Mesenchymal stem cell (in vitro differentiated cells and primary cell): Measurements from ENCODE around the gene OR8B8. TPM values are rescaled to one million over a fixed set of nuclear protein-coding genes. Genes with fewer than 3 reads are reported as not detected.

Experiments
- DNase-seq: peaks from one replicate; pipeline ENCODE4 v3.0.0-alpha.2; 2013
- H2AFZ ChIP-seq: one replicate; pipeline ENCODE4 v1.6.1; 2013; ENCODE audit warnings: low read depth, mild to moderate bottlenecking, control low read depth, inconsistent platforms, low read length, moderate library complexity
- H2AK5ac ChIP-seq: 2 replicates; pipeline ENCODE4 v1.6.1; 2013; ENCODE audit warnings: low read length, moderate library complexity, mild to moderate bottlenecking, inconsistent platforms; ENCODE audit not compliant: severe bottlenecking
- H2BK120ac ChIP-seq: one replicate; pipeline ENCODE4 v1.6.1; 2013; ENCODE audit warnings: low read depth, mild to moderate bottlenecking, inconsistent platforms, low read length, moderate library complexity
- H2BK12ac ChIP-seq, 2 experiments: one replicate each; pipeline ENCODE4 v1.6.1; 2013; ENCODE audit warnings: inconsistent platforms in 2 of 2, low read length in 2 of 2, mild to moderate bottlenecking in 2 of 2, moderate library complexity in 2 of 2, control low read depth in 1 of 2
- H2BK15ac ChIP-seq: one replicate; pipeline ENCODE4 v1.6.1; 2013; ENCODE audit warnings: mild to moderate bottlenecking, low read depth, inconsistent platforms; ENCODE audit not compliant: poor library complexity, severe bottlenecking
- H2BK5ac ChIP-seq: 2 replicates; pipeline ENCODE4 v1.6.1; 2013; ENCODE audit warnings: low read depth, mild to moderate bottlenecking, low read length, control low read depth, inconsistent platforms; ENCODE audit not compliant: poor library complexity, severe bottlenecking
- H3K14ac ChIP-seq, 2 experiments: one replicate each; pipeline ENCODE4 v1.6.1; 2013; ENCODE audit warnings: inconsistent platforms in 2 of 2, low read length in 2 of 2, control low read depth in 1 of 2, mild to moderate bottlenecking in 1 of 2, moderate library complexity in 1 of 2
- H3K18ac ChIP-seq, 2 experiments: one replicate each; pipeline ENCODE4 v1.6.1; 2013; ENCODE audit warnings: inconsistent platforms in 2 of 2, low read length in 2 of 2, control low read depth in 1 of 2, low read depth in 1 of 2, mild to moderate bottlenecking in 1 of 2
- H3K23ac ChIP-seq, 2 experiments: one replicate each; pipeline ENCODE4 v1.6.1; 2013; ENCODE audit warnings: inconsistent platforms in 2 of 2, low read length in 2 of 2, mild to moderate bottlenecking in 2 of 2, moderate library complexity in 2 of 2, control low read depth in 1 of 2
- H3K27ac ChIP-seq: 2 replicates; pipeline ENCODE4 v1.5.1; 2013; ENCODE audit warnings: mild to moderate bottlenecking, moderate library complexity, low read length, control low read depth, inconsistent platforms; ENCODE audit not compliant: poor library complexity, severe bottlenecking
- H3K27me3 ChIP-seq, 2 experiments: 2 replicates each; pipeline versions ENCODE4 v1.6.1 to v1.7.0; 2013; ENCODE audit warnings: low read length in 2 of 2, mild to moderate bottlenecking in 2 of 2, moderate library complexity in 2 of 2, control low read depth in 1 of 2, inconsistent platforms in 1 of 2; ENCODE audit not compliant: control insufficient read depth in 1 of 2, insufficient read depth in 1 of 2
- H3K36me3 ChIP-seq, 2 experiments: 2 replicates each; pipeline versions ENCODE4 v1.6.1 to v1.7.0; 2013; ENCODE audit warnings: low read length in 2 of 2, control low read depth in 1 of 2, inconsistent platforms in 1 of 2, low read depth in 1 of 2, mild to moderate bottlenecking in 1 of 2; ENCODE audit not compliant: insufficient read depth in 2 of 2, control insufficient read depth in 1 of 2
- H3K4ac ChIP-seq, 2 experiments: one replicate each; pipeline ENCODE4 v1.6.1; 2013; ENCODE audit warnings: inconsistent platforms in 2 of 2, low read length in 2 of 2, mild to moderate bottlenecking in 2 of 2, moderate library complexity in 2 of 2, control low read depth in 1 of 2, low read depth in 1 of 2
- H3K4me1 ChIP-seq: 2 replicates; pipeline ENCODE4 v1.6.1; 2013; ENCODE audit warnings: low read depth, low read length, control low read depth; ENCODE audit not compliant: control insufficient read depth, insufficient read depth
- H3K4me2 ChIP-seq: 2 replicates; pipeline ENCODE4 v1.6.1; 2013; ENCODE audit warnings: low read length, mild to moderate bottlenecking, inconsistent platforms; ENCODE audit not compliant: poor library complexity, severe bottlenecking
- H3K4me3 ChIP-seq, 2 experiments: 2 replicates each; pipeline versions ENCODE4 v1.5.1 to v1.7.0; 2013; ENCODE audit warnings: low read length in 2 of 2, mild to moderate bottlenecking in 2 of 2, control low read depth in 1 of 2, low read depth in 1 of 2; ENCODE audit not compliant: insufficient read depth in 1 of 2
- H3K79me1 ChIP-seq: replicated peaks from 2 replicates; pipeline ENCODE4 v1.6.1; 2013; ENCODE audit warnings: mild to moderate bottlenecking, control low read depth, low read length, inconsistent platforms; ENCODE audit not compliant: poor library complexity, severe bottlenecking
- H3K9ac ChIP-seq: 2 replicates; pipeline ENCODE4 v1.7.0; 2013; ENCODE audit warnings: mild to moderate bottlenecking, low read length, moderate library complexity
- H3K9me3 ChIP-seq: 2 replicates; pipeline ENCODE4 v1.7.0; 2013; ENCODE audit warnings: mild to moderate bottlenecking, low read length; ENCODE audit not compliant: control insufficient read depth
- H4K8ac ChIP-seq: one replicate; pipeline ENCODE4 v1.6.1; 2013; ENCODE audit warnings: inconsistent platforms, mild to moderate bottlenecking, low read length, moderate library complexity
- H4K91ac ChIP-seq: one replicate; pipeline ENCODE4 v1.6.1; 2013; ENCODE audit warnings: mild to moderate bottlenecking, low read length, inconsistent platforms
- WGBS: methylation state at CpG from one replicate; pipeline ENCODE4 v1.1.7; 2013; ENCODE audit warnings: mixed read lengths; 5-methylcytosine and 5-hydroxymethylcytosine counted together
- polyA plus RNA-seq, 2 experiments: library from polyadenylated mRNA; stranded (reverse); fragments of 200-250 nt; gene quantifications; one replicate each; pipeline ENCODE4 v1.2.3, GENCODE V29; 2013

The OR8B8 gene, protein sequence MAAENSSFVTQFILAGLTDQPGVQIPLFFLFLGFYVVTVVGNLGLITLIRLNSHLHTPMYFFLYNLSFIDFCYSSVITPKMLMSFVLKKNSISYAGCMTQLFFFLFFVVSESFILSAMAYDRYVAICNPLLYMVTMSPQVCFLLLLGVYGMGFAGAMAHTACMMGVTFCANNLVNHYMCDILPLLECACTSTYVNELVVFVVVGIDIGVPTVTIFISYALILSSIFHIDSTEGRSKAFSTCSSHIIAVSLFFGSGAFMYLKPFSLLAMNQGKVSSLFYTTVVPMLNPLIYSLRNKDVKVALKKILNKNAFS
- polyA plus RNA-seq (2013, experiment 1 of 2) = not detected
- not detected for polyA plus RNA-seq (2013, experiment 2 of 2)

DNA sequence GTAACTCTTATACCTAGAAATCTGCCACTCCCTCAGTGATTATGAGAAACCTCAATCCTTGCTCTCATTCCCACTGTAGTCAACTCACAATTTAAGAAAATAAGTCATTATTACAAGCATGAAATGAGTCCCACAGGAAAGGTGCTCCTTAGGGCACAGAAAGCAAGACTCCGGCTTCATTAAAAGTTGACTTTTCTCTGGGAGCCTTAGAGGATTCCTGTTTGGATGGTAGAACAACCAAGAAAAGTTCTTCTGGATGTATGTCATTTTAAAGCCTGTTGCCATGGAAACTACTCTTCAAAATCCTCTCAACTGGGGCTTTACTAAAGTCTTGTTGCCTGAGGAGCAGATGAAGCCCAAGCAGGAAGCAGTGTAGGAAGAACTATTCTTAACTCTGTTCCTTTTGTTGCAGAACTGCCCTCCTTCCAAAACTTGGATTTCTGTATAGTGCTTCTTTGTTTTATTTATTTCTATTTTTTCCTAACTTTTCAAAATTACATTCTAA, at the start of gene OR8B8:
TSS of gene OR8B8 (minus strand) at position 51 of the 505 bp plus-strand sequence. CDS start 4,611 bp downstream, outside the sequence.
- Histone ChIP-seq H3K4me3 (no peak within 1 kb of the TSS), H3K18ac (no peak within 1 kb of the TSS), H3K79me1 (no peaks in the 10 kb centered on the region), H3K23ac (no peak within 1 kb of the TSS), H3K9ac (no peak within 1 kb of the TSS), H2BK15ac (no peak within 1 kb of the TSS), H3K4me2 (no peak within 1 kb of the TSS), H3K36me3 (no peaks in the 10 kb centered on the region), H2BK12ac (no peak within 1 kb of the TSS), H3K4me1 (no peaks in the 10 kb centered on the region), H2AFZ (no peak within 1 kb of the TSS), H4K91ac (no peak within 1 kb of the TSS), H3K4ac (no peak within 1 kb of the TSS), H3K27ac (no peak within 1 kb of the TSS), H2BK5ac (no peak within 1 kb of the TSS), H3K14ac (no peak within 1 kb of the TSS), H2AK5ac (no peak within 1 kb of the TSS), H2BK120ac (no peak within 1 kb of the TSS), H3K9me3 (no peaks in the 10 kb centered on the region), H4K8ac (no peak within 1 kb of the TSS), H3K27me3 (no peaks in the 10 kb centered on the region)
- no peak for DNase-seq
- WGBS = 100% methylated on average over 1 of the region's 1 CpG

DNA sequence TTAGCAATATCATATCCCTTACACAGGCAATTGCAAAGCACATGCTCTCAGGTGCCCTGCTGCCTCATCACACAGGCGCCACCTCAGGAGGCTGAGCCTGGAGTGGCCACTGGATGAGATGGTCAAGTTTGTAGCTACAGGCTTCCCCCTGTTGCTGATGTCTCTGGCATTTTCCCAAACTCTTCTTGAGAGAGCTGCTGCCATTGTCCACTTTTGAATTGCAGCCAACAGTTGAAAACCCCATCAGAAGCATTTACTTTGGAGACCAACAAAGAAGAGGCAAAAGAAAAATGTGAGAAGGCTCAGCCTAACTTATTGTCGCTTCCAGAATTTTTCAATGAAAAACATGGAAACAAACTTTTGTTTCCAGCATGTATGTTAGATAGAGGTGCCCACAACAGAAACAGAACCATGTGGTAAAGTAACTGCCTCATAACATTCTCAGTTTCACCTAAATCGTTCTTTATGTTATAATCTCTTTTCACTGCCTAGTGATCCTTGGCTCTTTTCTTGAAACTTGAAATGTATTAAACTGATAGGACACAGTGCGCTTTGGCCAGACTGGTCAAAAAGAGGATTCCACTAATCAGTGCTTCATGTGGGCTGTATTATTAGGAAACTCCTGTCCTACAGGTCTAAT, 47.6 kb upstream of the OR8B8 start:
- Histone ChIP-seq H4K8ac (no peak overlapping the region), H3K23ac (no peak overlapping the region), H3K4me1 (no peaks in the 10 kb centered on the region), H2AFZ (peak overlapping the region; percentile 42), H2BK12ac (no peak overlapping the region), H3K14ac (peak overlapping the region in 1 of 2 experiments; percentile 71), H3K79me1 (no peaks in the 10 kb centered on the region), H3K4me2 (no peak overlapping the region), H3K27me3 (no peaks in the 10 kb centered on the region), H2BK15ac (no peak overlapping the region), H3K9ac (no peak overlapping the region), H3K18ac (no peak overlapping the region), H3K4ac (no peak overlapping the region), H3K4me3 (no peak overlapping the region), H2BK5ac (no peak overlapping the region), H3K9me3 (no peaks in the 10 kb centered on the region), H2BK120ac (no peak overlapping the region), H3K36me3 (no peaks in the 10 kb centered on the region), H2AK5ac (no peak overlapping the region), H4K91ac (no peak overlapping the region), H3K27ac (no peak overlapping the region)
- WGBS = 93% methylated on average over 2 of the region's 4 CpGs
- no peak for DNase-seq

DNA sequence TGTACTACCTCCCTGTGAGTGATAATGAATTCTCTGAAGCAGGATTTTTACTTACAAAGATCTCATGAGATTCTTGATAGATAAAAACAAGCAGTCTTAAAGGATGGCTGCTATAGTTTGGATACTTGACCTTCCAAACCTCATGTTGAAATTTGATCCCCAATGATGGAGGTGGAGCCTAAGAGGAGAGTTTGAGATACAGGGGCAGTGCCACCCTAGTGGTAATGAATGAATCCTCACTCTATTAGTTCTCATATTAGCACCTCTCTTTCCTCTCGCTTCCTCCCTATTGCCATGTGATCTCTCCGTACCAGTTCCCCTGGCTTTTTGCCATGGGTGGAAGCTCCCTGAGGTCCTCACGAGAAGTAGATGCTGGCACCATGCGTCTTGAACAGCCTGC, 37.9 kb upstream of the OR8B8 start:
- Histone ChIP-seq H4K8ac (no peak overlapping the region), H2BK5ac (no peak overlapping the region), H3K36me3 (no peaks in the 10 kb centered on the region), H3K9me3 (peaks cover 3% of the 10 kb centered on the region), H2AFZ (no peak overlapping the region), H2BK120ac (no peak overlapping the region), H3K79me1 (no peaks in the 10 kb centered on the region), H3K4me2 (no peak overlapping the region), H3K14ac (no peak overlapping the region), H3K9ac (no peak overlapping the region), H2BK12ac (no peak overlapping the region), H3K4me3 (no peak overlapping the region), H4K91ac (no peak overlapping the region), H3K27ac (no peak overlapping the region), H2AK5ac (no peak overlapping the region), H2BK15ac (no peak overlapping the region), H3K18ac (no peak overlapping the region), H3K23ac (no peak overlapping the region), H3K27me3 (peaks cover 0 to 6% of the 10 kb centered on the region in 2 experiments), H3K4me1 (peaks cover 3% of the 10 kb centered on the region), H3K4ac (no peak overlapping the region)
- no peak for DNase-seq
- 75% methylated on average over 4 of the region's 4 CpGs for WGBS
